HS-5 (cell line): ENCODE results near the gene CCDC93.

Experiments
- DNase-seq: peaks from one replicate; pipeline ENCODE4 v3.0.0-alpha.2; 2012; ENCODE audit warnings: low read depth

CCDC93 gene, protein sequence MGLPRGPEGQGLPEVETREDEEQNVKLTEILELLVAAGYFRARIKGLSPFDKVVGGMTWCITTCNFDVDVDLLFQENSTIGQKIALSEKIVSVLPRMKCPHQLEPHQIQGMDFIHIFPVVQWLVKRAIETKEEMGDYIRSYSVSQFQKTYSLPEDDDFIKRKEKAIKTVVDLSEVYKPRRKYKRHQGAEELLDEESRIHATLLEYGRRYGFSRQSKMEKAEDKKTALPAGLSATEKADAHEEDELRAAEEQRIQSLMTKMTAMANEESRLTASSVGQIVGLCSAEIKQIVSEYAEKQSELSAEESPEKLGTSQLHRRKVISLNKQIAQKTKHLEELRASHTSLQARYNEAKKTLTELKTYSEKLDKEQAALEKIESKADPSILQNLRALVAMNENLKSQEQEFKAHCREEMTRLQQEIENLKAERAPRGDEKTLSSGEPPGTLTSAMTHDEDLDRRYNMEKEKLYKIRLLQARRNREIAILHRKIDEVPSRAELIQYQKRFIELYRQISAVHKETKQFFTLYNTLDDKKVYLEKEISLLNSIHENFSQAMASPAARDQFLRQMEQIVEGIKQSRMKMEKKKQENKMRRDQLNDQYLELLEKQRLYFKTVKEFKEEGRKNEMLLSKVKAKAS

DNA sequence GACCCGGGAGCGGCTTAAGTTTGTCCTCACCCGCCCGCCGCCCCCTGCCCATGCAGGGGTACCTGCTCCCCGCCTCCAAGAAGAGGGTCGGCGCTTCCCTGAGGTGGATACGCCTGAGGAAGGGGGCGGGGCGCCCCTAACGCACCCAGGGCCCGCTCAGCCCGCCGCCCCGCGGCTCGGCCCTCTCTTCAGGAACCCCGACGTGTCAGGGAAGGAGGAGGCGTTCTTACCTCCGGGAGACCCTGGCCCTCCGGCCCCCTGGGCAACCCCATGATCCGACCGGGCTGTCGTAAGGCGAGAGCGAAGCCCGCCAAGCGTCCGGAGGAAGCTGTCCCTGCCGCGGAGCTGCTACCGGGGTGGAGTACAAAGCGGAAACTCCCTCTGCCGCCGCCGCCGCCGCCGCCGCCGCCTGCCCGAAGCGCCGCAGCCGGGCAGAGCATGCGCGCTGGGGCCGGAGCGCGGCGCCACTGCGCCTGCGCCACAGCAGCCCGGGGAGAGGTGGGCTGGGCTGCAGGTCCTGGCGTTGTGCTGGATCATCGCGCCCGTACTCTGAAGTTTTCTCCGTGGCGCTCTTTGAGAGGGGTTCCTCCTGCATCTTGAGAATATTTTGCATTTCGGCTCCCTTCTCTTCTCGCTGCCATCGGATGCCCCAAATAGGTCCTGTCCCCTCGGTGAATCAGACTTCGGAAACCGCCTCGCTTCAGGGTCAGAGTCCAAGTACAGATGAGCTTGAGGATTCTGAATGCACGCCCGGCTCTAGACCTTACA is at the start of gene CCDC93:
Gene CCDC93, minus strand, starts transcription at position 347 of the 768 bp plus-strand sequence. Its CDS starts 75 bp downstream, at position 272.
- peak; percentile 63 for DNase-seq

DNA sequence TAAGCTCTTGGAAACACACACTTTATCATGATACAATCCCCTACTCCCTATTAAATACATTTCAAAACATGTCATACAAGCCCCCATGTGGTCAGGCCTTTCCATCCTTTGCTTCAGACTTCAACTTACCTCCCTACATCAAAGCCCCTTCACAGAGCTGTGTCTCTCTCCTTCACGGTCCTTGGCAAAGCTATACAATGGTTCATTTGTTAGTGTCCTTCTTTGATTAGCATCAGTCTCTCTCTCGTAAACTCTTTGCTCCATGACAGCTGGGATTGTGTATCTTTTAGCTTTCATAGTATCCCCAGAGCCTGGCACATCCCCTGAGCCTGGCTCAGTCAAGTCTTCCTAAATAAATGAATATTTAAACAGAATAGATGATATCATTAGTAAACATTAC is 48.8 kb upstream of the CCDC93 start:
- no peak for DNase-seq

- no peak for DNase-seq
Observed at GRCh38 chr2:118062048-118062447, 48.2 kb upstream of the CCDC93 start.

DNA sequence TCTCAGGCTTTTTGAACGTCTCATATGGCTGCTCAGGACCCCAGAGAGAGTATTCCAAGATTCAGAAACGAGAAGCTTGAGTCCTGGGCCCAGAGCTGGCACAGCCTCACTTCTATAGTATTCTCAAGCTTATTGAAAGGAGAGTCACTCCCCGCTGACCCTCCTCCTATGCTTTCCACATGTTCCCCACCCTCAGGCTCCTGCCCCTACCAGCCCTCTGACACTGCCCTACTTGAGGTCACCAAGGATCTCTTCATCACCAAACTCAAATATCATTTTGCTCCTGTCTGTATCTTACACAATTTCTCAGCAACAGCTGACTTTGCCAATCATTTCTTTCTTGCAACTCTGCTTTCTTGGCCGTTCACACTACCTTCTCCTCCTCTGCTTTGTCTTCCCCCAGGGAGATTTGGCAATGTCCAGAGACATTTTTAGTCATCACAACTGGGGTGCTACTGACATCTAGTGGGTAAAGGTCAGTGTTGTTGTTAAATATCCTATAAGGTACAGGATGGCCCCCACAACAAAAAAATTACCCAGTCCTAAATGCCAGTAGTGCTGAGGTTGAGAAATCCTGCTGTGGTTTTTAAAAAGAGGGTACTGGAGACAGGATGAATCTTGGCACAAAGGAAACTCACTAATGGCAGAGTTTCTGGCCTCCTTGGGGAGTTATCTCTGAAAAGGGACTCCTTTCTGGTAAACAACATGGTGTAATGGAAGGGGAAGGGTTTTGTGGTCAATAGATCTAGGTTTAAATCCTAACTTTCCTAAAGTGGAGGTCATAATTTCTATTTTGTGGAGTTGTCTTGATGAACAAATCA is 47.5 kb upstream of the CCDC93 start:
- peak; percentile 52 for DNase-seq

- peak; percentile 73 for DNase-seq
Observed at GRCh38 chr2:118059919-118060478, 46.1 kb upstream of the CCDC93 start.

DNA sequence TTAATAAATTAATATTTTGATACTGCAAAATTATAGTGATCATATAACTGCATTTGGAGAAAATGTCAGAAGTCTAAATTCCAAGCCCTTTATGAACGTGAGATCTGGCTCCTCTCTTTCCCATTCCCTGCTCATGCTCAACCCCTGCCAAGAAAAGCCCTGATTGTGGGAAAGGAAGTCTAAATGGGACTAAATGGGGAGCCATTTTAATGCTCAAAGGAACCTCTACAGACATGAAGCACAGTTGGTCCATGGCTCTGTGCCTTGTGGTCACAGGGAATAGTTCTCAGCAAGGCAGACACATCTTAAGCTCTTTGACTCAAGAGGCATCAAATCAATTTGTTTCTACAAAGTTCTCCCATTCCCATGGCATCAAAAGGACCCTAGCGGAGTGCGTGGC is 45.1 kb upstream of the CCDC93 start:
- DNase-seq, result no peak

DNA sequence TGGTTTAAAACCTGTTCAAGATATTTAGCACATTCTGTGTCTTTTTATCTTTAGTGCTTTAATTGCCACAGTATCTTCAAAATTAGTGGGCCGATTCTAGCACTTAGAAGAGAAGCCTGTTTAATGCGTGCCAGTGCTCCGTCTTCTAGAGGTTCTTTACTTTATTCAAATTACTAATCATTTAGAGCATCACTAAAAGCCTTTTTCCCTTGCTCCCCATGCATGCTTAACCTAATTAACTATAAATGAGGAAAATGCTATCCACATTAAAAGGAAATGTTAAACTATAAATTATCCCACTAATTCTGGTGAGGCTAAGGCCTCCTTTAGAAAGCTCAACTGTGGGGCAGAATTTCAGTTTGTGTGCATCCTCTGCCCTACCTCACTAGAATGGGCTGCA is 42.9 kb upstream of the CCDC93 start:
- no peak for DNase-seq

DNA sequence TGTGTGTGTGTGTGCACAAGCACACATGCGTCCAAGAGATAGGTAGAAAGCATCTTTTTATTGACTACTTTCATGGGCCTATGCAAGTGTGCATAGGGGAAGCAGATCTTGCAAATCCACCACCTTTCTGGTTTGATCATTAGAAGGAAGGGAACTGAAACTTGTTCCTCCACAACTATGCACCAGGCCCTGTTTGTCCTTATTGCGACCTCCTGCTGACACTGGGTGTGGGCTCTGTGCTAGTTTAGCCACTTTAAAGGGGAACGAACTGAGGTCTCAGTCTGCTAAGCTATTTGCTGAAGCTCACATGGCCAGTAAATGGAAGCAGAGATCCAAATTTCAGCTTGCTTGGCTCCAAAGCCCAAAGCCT is 42.3 kb upstream of the CCDC93 start:
- DNase-seq, result no peak

DNA sequence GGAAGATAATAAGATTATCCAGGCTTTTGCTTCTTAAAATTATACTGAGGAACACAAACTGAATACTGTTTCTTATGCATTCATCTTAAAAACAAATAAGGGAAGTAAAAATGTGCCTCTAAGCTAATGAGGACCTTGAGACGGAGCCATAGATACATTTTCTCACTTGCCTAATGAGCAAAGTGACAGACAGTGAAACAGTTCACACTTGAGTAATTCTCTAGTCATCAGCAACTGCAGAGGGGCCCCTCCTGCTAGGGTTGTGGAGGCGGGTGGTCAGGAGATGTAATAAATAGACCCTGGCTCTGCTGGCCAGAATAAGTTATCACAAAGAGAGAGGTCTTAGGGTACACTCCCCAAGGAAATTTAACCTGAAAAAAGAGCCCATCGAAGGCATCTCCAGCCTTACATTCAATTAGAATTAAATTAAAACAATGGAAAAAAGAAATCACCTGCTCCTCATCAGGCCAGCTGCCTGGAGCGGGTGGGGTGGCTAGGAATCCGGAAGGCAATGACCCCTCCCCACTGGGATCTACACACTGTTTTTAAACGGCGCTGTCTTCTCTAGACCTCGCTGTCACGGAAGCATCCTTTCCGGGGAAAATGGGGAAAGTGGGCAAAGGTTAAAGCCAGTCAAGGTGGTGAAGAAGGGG is 41.8 kb upstream of the CCDC93 start:
- DNase-seq, result no peak

GRCh38 chr2:118054213-118055008 is 40.5 kb upstream of the CCDC93 start:
- no peak for DNase-seq

DNA sequence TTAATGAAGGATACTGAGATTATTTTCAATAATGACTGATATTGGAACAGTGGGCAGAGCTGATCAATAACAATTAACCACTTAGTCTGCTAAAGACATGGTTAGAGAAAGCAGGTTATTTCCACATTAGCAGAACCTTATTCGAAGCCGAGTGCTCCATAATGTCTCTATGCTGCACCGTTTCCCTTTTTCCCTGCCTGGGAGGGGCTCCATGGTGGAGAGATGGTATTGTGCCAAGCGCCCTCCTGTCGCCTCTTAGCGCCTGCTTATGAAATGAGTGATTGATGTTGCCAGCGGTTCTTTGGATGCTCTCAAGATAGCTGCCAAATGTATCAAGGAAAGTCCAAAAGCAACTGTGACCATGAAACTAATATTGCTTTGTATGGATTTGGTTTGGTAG is 39.8 kb upstream of the CCDC93 start:
- no peak for DNase-seq

DNA sequence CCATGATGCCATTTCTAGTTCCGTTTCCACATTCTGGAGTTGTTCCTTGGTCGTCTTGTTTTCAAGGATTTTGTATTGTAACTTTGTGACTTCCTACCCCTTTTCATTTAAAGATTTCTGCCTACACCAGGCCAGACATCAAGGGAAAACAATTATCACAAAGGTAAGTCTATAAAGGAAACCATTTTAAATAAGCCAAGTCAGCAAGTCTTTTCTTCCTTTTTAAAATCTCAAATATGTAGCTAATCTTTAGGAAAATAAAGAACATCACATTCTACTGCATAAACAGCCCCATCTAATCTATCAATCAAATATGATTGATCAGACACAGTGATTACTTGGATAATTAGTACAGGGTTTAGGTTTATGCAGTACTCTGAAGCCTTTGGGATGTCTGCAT is 38.6 kb upstream of the CCDC93 start:
- no peak for DNase-seq

DNA sequence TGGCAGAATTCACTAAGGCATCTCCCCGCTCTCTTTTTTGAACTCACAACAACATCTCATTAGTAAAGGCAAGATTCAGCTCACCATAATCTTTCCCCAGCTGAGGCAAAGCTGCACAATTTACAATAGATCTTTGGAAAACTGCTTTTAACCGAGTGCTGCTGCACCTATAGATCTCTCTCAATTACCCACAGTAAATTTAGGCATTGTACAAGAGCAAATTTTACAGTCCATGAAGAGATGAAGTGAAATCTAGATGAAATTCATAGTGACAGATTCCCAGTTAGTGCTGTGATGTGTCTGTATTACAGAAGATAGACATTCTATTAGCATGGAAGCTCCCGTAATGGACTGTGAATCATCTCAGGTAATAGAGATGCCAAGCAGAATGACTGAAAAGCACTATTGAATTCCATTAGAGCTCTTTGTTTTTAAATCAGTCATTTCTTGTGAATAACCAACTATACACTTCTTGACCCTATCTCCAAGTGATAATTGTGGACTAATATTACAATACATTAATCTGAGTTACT is 38.0 kb upstream of the CCDC93 start:
- DNase-seq, result no peak

GRCh38 chr2:118050974-118051373 is 37.1 kb upstream of the CCDC93 start:
- DNase-seq, result no peak

- DNase-seq, result no peak
Observed at GRCh38 chr2:118050386-118050785, 36.5 kb upstream of the CCDC93 start.

- no peak for DNase-seq
Observed at GRCh38 chr2:118049816-118050140, 35.9 kb upstream of the CCDC93 start.

GRCh38 chr2:118049140-118049815 is 35.4 kb upstream of the CCDC93 start:
- DNase-seq, result no peak

DNA sequence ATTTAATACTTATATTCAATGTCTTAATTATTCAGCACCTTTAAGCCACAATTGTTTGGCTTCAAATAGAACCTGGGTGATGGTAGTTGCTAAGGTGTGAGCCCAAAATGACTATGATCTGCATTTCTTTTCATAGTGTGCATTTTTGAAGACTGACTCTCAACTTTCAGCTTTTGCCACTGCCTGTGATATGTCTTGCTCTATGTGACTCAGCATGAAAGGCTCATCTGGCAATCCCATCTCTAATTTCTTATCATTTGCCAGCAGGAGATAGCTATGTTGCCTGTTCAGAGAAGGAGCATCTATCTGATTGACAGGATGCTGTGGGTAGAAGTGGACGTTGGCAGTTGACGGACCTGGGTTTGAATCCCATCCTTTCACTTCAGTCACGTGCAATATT is 34.5 kb upstream of the CCDC93 start:
- DNase-seq, result peak; percentile 44

DNA sequence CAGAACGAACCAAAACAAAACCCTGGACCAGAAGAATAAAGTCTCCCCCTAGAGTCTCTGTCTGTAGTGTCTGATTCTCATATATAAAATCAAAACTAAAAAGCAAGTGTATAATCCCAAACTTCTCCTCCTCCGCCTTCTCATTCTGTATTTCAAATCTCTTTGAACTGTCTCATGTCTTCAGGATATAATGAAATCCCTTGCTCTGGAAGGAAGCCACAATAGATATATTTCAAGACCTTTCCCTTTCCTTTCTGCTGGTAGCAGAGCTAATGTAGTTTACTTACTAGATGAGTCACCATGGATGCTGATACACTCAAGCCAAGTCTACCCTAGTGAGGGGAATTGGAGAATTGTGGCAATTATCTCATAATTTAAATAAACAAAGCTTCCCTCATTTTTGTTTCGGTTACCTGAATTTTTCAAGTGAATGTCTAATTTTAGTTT is 33.5 kb upstream of the CCDC93 start:
- peak; percentile 44 for DNase-seq
